GM23338 (cell line): Measurements from ENCODE around the gene PAN2.

Experiments
- CREB1 ChIP-seq: fragments of 250-450 bp; sonication (Bioruptor Pico); IDR thresholded peaks from 2 replicates; pipeline ENCODE4 v1.5.0; 2020; ENCODE audit warnings: low read depth, mild to moderate bottlenecking, moderate library complexity
- CTCF ChIP-seq, 2 experiments: fragments of 200-600 bp in 1 of 2; sonication (generic) in 1 of 2; conservative IDR thresholded peaks; 2 replicates each; pipeline versions ENCODE4 v1.5.1 to v1.6.1; 2016 to 2017; ENCODE audit warnings: antibody characterized with exemption in 2 of 2, low read depth in 2 of 2, mild to moderate bottlenecking in 2 of 2, moderate library complexity in 1 of 2
- EZH2 ChIP-seq: fragments of 200-600 bp; sonication (generic); IDR thresholded peaks from one replicate; pipeline ENCODE4 v1.8.0; 2017; ENCODE audit warnings: antibody characterized with exemption, mild to moderate bottlenecking, low read depth; ENCODE audit not compliant: unreplicated experiment
- EZH2phosphoT487 ChIP-seq: fragments of 200-600 bp; sonication (generic); IDR thresholded peaks from one replicate; pipeline ENCODE4 v1.8.1; 2018; ENCODE audit warnings: antibody characterized with exemption; ENCODE audit not compliant: unreplicated experiment
- POLR2AphosphoS5 ChIP-seq: IDR thresholded peaks from 2 replicates; pipeline ENCODE4 v1.6.1; 2016; ENCODE audit warnings: antibody characterized with exemption, low read depth
- STAT1 ChIP-seq: IDR thresholded peaks from one replicate; pipeline ENCODE4 v1.6.1; 2016; ENCODE audit warnings: antibody characterized with exemption; ENCODE audit not compliant: unreplicated experiment
- TF ChIP-seq, protein P1 (sequence below): IDR thresholded peaks from one replicate; pipeline ENCODE4 v1.6.1; 2018; ENCODE audit warnings: antibody characterized with exemption; ENCODE audit not compliant: unreplicated experiment

GRCh38 chr12:56308714-56309113, 25.1 kb downstream of the PAN2 start:
- TF ChIP-seq CTCF (conservative IDR thresholded peaks at IDR 0.05; ENCODE audit: low read depth in 2 of 2) (no peak), EZH2 (no peak), POLR2AphosphoS5 (no peak), STAT1 (no peak), EZH2phosphoT487 (no peak), CREB1 (CRISPR knock-in tag) (no peak)
- TF ChIP-seq, protein P1, sequence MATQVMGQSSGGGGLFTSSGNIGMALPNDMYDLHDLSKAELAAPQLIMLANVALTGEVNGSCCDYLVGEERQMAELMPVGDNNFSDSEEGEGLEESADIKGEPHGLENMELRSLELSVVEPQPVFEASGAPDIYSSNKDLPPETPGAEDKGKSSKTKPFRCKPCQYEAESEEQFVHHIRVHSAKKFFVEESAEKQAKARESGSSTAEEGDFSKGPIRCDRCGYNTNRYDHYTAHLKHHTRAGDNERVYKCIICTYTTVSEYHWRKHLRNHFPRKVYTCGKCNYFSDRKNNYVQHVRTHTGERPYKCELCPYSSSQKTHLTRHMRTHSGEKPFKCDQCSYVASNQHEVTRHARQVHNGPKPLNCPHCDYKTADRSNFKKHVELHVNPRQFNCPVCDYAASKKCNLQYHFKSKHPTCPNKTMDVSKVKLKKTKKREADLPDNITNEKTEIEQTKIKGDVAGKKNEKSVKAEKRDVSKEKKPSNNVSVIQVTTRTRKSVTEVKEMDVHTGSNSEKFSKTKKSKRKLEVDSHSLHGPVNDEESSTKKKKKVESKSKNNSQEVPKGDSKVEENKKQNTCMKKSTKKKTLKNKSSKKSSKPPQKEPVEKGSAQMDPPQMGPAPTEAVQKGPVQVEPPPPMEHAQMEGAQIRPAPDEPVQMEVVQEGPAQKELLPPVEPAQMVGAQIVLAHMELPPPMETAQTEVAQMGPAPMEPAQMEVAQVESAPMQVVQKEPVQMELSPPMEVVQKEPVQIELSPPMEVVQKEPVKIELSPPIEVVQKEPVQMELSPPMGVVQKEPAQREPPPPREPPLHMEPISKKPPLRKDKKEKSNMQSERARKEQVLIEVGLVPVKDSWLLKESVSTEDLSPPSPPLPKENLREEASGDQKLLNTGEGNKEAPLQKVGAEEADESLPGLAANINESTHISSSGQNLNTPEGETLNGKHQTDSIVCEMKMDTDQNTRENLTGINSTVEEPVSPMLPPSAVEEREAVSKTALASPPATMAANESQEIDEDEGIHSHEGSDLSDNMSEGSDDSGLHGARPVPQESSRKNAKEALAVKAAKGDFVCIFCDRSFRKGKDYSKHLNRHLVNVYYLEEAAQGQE, result no peak
